ENCODE data around the gene OR2V1.
"Not testable (repeated sequence)": the region's sequence is repeated elsewhere in the genome, so short reads cannot be mapped to it uniquely, and the experiment has no call there.

OR2V1 gene

DNA sequence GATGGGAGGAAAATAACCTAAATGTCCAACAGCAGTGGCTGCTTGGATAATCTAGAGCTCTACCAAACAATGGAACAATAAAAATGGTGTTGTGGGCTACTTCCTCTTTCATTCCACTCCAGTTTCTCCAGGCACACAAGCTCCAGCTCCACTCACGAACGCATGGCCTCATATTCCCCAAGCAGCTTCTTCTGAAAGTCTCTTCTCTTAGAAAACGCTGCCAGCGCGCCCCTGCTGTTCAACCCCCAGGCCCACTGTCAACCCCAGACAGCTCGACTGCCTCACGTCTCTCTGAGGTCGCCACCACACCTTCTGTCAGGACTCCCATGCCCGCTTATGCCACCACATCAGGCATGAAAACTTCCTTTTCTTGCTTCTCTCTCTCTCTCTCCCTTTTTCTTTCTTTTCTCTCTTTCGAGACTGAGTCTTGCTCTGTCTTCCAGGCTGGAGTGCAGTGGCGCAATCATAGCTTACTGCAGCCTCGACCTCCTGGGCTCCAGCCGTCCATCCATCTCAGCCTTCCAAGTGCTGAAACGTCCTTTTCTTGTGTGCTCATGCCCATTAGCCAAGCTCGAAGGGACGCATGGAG is 32.6 kb upstream of the OR2V1 start:
- Histone ChIP-seq H3K4me3 (ENCODE audit: low read depth, low read length) (no peak overlapping the region), H3K9ac (no peak overlapping the region), H3K27me3 (ENCODE audit: control insufficient read depth, insufficient read depth, low read length) (peaks cover 6% of the 10 kb centered on the region), H3K4me1 (peaks cover 6% of the 10 kb centered on the region), H3K27ac (no peak overlapping the region), H3K9me3 (ENCODE audit: control insufficient read depth, low read length) (no peaks in the 10 kb centered on the region), H2AFZ (no peak overlapping the region), H3K79me2 (no peaks in the 10 kb centered on the region), H3K4me2 (ENCODE audit: low read length) (no peak overlapping the region), H3K36me3 (ENCODE audit: control insufficient read depth, insufficient read depth, low read length) (no peaks in the 10 kb centered on the region)
- TF ChIP-seq, protein P1, sequence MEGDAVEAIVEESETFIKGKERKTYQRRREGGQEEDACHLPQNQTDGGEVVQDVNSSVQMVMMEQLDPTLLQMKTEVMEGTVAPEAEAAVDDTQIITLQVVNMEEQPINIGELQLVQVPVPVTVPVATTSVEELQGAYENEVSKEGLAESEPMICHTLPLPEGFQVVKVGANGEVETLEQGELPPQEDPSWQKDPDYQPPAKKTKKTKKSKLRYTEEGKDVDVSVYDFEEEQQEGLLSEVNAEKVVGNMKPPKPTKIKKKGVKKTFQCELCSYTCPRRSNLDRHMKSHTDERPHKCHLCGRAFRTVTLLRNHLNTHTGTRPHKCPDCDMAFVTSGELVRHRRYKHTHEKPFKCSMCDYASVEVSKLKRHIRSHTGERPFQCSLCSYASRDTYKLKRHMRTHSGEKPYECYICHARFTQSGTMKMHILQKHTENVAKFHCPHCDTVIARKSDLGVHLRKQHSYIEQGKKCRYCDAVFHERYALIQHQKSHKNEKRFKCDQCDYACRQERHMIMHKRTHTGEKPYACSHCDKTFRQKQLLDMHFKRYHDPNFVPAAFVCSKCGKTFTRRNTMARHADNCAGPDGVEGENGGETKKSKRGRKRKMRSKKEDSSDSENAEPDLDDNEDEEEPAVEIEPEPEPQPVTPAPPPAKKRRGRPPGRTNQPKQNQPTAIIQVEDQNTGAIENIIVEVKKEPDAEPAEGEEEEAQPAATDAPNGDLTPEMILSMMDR (IDR thresholded peaks at IDR 0.05) = no peak

DNA sequence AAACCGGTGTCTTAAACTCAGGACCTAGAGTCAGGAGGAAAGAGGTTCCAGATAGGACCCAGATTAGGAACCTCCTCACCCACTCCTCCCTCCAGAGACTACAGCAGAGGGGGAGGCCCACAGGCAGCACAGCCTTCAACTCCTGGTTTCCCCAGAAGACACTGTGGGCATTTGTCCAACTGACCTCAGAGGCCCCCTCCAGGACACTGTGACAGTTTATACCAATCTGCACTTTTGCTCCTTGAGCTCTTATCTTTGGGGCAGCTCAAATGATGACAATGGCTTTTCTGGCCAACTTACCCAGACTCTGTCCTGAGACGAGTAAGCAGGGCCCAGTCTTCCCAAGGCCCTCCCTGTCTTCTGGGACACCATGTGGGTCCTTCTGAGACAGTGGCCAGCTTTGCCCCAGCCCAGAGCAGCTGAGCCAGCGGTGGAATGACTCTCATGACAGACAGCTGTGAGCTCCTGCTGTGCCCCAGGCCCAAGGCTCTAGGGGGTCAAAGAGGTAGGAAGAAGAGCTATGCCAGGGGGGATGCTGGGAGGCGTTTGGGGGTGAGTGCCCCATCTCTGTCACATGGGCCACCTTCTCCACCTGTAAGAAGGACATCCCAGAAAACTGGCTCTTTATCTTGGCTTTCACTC is 30.7 kb upstream of the OR2V1 start:
- Histone ChIP-seq H3K4me3 (ENCODE audit: low read depth, low read length) (no peak overlapping the region), H3K9me3 (ENCODE audit: control insufficient read depth, low read length) (no peaks in the 10 kb centered on the region), H3K27ac (no peak overlapping the region), H3K79me2 (no peaks in the 10 kb centered on the region), H3K4me2 (ENCODE audit: low read length) (no peak overlapping the region), H3K27me3 (ENCODE audit: control insufficient read depth, insufficient read depth, low read length) (peaks cover 6% of the 10 kb centered on the region), H2AFZ (peak overlapping the region; percentile 23), H3K9ac (no peak overlapping the region), H3K4me1 (peaks cover 6% of the 10 kb centered on the region), H3K36me3 (ENCODE audit: control insufficient read depth, insufficient read depth, low read length) (no peaks in the 10 kb centered on the region)
- TF ChIP-seq, protein P1 (IDR thresholded peaks at IDR 0.05) = no peak

DNA sequence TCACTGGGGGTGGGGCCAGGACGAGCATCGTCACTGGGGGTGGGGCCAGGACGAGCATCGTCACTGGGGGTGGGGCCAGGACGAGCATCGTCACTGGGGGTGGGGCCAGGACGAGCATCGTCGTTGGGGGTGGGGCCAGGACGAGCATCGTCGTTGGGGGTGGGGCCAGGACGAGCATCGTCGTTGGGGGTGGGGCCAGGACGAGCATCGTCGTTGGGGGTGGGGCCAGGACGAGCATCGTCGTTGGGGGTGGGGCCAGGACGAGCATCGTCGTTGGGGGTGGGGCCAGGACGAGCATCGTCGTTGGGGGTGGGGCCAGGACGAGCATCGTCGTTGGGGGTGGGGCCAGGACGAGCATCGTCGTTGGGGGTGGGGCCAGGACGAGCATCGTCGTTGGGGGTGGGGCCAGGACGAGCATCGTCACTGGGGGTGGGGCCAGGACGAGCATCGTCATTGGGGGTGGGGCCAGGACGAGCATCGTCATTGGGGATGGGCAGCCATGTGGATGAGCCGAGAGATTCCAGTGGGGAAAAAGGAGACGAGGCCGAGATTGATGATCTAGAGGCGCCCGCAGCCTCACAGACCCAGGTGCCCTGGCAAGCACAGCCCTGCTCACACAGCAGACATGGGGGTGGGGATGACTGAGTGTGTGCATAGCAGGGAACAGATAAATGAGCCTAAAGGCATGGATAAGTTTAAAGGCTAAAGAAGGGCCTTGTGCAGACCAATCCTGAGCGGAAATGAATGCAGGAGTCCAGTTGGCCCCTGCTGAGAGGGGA is 30.0 kb upstream of the OR2V1 start:
- H3K4me1 ChIP-seq; H3K4me2 ChIP-seq (ENCODE audit: low read length); H3K4me3 ChIP-seq (ENCODE audit: low read depth, low read length); H3K9ac ChIP-seq; H3K27ac ChIP-seq; H3K27me3 ChIP-seq (ENCODE audit: control insufficient read depth, insufficient read depth, low read length); H3K79me2 ChIP-seq; H3K36me3 ChIP-seq (ENCODE audit: control insufficient read depth, insufficient read depth, low read length); H3K9me3 ChIP-seq (ENCODE audit: control insufficient read depth, low read length): not testable (repeated sequence)
- peak overlapping the region; percentile 23 for H2AFZ ChIP-seq

DNA sequence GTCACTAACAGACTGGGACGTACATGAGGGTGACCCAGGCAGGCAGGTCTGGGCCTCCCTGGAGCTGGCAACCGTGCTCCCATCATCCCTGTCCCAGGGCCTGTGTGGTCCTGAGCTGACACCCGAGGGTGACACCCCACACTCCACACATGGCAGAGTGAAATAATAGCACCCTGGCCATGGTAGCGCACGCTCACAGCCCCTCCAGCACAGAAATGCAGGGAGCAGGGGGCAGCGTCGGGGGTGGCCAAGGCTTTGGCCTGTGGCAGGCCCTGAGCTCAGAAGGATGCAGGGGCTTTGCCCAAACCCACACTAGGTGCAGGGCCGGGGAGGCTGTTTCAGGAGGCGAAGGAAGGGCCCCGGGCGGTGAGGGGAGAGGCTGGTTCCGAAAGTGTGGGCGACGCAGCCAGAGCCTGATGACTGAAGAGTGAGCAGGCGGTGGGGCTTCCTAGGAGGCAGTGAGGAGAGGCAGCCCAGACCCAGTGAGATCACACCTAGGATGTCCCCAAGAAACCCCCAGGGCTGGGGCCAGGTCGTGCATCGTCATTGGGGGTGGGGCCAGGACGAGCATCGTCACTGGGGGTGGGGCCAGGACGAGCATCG is 29.3 kb upstream of the OR2V1 start:
- H3K4me3 ChIP-seq (ENCODE audit: low read depth, low read length) = no peak overlapping the region
- H3K9me3 ChIP-seq (ENCODE audit: control insufficient read depth, low read length) = no peaks in the 10 kb centered on the region
- H3K27ac ChIP-seq = no peak overlapping the region
- peaks cover 6% of the 10 kb centered on the region for H3K4me1 ChIP-seq
- peaks cover 6% of the 10 kb centered on the region for H3K27me3 ChIP-seq (ENCODE audit: control insufficient read depth, insufficient read depth, low read length)
- no peaks in the 10 kb centered on the region for H3K36me3 ChIP-seq (ENCODE audit: control insufficient read depth, insufficient read depth, low read length)
- TF ChIP-seq, protein P1 (IDR thresholded peaks at IDR 0.05) = no peak
- no peak overlapping the region for H3K4me2 ChIP-seq (ENCODE audit: low read length)
- no peak overlapping the region for H3K9ac ChIP-seq
- H2AFZ ChIP-seq = peak overlapping the region; percentile 60
- H3K79me2 ChIP-seq = no peaks in the 10 kb centered on the region
